ENCODE measurements around the gene PCSK5. TPM values are rescaled to one million over a fixed set of nuclear protein-coding genes. Genes with fewer than 3 reads are reported as not detected.

Gene PCSK5
- total RNA-seq, 2 donors from 2014 or later, result 9.4 to 12.0 TPM

DNA sequence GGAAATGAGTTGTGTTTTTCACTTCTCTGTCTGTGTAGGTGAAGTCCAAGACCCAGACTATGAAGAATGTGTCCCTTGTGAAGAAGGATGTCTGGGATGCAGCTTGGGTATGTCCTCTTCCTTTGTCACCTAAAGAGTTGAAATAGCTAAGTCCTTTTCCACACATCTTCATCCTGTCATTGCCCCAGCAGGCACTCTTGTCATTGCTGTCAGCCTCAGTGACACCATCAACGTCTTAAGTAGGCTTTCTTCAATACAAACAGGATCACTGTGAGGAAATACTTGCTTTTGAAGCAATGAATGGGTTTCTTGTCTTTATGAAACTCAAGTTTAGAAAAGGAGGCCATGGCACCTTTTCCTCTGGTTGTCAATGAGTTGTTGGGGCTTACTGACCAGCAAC lies 350.1 kb downstream of the PCSK5 start:
- H3K4me1 Mint-ChIP-seq, result no peaks in the 10 kb centered on the region
- H3K4me3 Mint-ChIP-seq, result no peak overlapping the region
- ATAC-seq (no peak), DNase-seq (no peak)
- no peaks in the 10 kb centered on the region for H3K9me3 ChIP-seq (ENCODE audit: control insufficient read depth, low read length, poor library complexity, severe bottlenecking)
- no peak overlapping the region for H3K27ac Mint-ChIP-seq
- no peaks in the 10 kb centered on the region for H3K36me3 Mint-ChIP-seq (ENCODE audit: low read depth)
- H3K27me3 Mint-ChIP-seq, result peaks cover 12% of the 10 kb centered on the region

DNA sequence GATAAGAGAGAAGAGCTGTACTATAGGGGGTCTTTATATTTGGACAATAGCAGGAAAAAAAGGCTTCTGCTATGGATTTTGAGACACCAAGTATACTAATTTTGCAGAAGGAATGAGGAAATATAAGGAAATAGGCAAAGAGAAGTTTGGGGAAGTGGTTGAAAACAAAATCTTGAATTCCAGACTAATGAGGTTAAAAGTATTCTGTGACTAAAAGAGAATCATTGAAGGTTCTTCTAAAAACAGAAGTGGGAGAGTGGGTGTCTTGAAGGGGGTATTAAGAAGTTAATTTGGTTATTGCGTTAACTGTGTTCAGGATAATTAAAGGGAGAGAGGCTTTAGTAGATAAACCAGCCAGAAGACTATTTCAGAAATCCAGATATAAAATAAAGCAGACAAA lies 355.0 kb downstream of the PCSK5 start:
- Mint-ChIP-seq H3K27me3 (peaks cover 8% of the 10 kb centered on the region), H3K4me1 (no peaks in the 10 kb centered on the region)
- no peak for ATAC-seq

DNA sequence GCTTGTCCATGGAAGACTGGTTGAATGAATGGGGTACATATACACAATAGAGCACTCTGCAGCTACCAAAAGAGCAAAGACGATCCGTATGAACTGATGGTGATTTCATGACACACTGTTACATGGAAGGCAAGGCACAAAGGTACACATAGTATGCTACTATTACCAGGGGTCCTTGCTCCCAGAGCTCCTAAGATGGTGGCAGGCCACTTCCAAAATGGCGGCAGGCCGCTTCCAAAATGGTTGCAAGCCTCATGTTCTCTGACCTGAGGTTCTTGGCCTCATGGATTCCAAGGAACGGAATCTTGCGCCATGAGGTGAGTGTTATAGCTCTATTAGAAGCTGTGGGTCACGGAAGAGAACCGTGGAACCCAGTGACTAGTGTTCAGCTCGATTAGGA lies 356.2 kb downstream of the PCSK5 start:
- Mint-ChIP-seq H3K27ac (no peak overlapping the region), H3K4me1 (no peaks in the 10 kb centered on the region), H3K36me3 (ENCODE audit: low read depth) (no peaks in the 10 kb centered on the region), H3K4me3 (no peak overlapping the region), H3K27me3 (peaks cover 8% of the 10 kb centered on the region)
- no peak for DNase-seq
- no peak for ATAC-seq
- H3K9me3 ChIP-seq (ENCODE audit: control insufficient read depth, low read length, poor library complexity, severe bottlenecking), result no peaks in the 10 kb centered on the region

More for the DNA sequence above, 355.0 kb downstream of the PCSK5 start:
- H3K9me3 ChIP-seq (ENCODE audit: control insufficient read depth, low read length, poor library complexity, severe bottlenecking), result no peaks in the 10 kb centered on the region
- H3K27ac Mint-ChIP-seq, result no peak overlapping the region
- no peak for DNase-seq
- H3K4me3 Mint-ChIP-seq, result no peak overlapping the region
- H3K36me3 Mint-ChIP-seq (ENCODE audit: low read depth), result no peaks in the 10 kb centered on the region

DNA sequence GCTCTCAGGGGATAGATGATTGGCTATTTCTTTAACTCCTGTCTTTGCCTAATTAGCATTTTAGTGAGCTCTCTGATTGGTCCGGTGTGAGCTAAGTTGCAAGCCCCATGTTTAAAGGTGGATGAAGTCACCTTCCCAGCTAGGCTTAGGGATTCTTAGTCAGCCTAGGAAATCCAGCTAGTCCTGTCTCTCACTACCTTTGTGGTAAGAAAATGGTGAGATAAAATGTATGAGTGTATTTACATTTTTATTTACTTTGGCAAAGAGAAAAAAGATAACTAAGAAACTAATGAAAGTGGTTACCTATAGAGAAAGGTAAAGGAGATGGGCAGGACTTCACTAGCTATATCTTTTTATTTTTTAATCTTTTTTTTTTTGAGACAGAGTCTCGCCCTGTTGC lies 357.0 kb downstream of the PCSK5 start:
- no peaks in the 10 kb centered on the region for H3K4me1 Mint-ChIP-seq

DNA sequence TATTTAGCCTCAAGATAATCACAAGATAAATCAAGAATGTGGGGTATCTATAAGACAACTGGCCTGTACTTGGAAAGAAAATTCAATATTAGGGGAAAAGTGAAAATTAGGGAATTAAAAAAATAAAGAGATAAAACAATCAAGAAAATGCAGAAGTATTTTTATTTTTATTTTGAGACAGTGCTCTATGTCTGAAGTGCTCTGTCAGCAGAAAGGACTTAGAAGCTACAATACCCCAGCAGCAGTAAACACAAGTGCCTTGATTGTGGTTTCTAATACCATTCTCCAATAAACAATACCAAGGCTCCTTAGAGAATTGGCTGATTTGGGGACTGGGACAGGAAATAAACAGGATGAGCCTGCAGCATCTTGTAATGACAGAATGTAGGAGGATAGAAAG lies 358.8 kb downstream of the PCSK5 start:
- H3K4me3 Mint-ChIP-seq, result no peak overlapping the region

More for the DNA sequence above, 357.0 kb downstream of the PCSK5 start:
- Mint-ChIP-seq H3K36me3 (ENCODE audit: low read depth) (no peaks in the 10 kb centered on the region), H3K4me3 (no peak overlapping the region), H3K27me3 (peaks cover 8% of the 10 kb centered on the region), H3K27ac (no peak overlapping the region)
- DNase-seq (no peak), ATAC-seq (no peak)
- no peaks in the 10 kb centered on the region for H3K9me3 ChIP-seq (ENCODE audit: control insufficient read depth, low read length, poor library complexity, severe bottlenecking)

DNA sequence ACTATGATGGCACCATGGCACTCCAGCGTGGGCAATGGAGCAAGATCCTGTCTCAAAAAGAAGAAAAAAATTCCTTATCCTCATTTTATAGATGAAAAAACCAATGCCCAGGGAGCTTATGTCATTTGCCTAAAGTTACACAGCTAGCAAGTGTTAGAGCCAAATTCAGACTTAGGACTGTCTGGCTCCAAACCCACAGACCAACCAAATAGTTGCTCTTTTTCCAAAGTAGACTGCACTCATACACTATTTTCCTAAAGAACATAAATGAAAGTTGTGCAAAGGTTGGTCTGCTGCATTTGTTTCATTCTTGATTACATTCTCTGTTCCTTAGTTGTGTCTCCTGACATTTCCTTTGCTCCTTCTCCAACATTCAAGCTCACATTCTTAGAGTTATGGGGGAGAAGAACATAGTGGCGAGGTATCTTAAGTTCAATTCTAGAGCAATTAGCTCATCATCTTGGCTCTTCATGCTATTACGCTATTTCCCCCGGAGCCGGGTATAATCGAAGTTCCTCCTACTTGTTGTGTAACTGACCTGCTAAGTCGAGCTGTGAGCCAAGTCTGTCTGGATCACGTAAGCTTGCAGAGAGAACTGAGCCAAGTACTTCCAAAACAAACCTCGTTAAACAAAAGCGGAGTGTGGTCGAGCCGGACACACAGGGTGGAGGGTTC lies 365.4 kb downstream of the PCSK5 start:
- H3K4me3 Mint-ChIP-seq, result no peak overlapping the region
- H3K9me3 ChIP-seq (ENCODE audit: control insufficient read depth, low read length, poor library complexity, severe bottlenecking), result no peaks in the 10 kb centered on the region
- H3K4me1 Mint-ChIP-seq, result no peaks in the 10 kb centered on the region
- ATAC-seq, result no peak
- DNase-seq, result no peak
- H3K36me3 Mint-ChIP-seq (ENCODE audit: low read depth), result no peaks in the 10 kb centered on the region
- H3K27ac Mint-ChIP-seq, result no peak overlapping the region
- H3K27me3 Mint-ChIP-seq, result peaks cover 21% of the 10 kb centered on the region

More for the DNA sequence above, 358.8 kb downstream of the PCSK5 start:
- Mint-ChIP-seq H3K36me3 (ENCODE audit: low read depth) (no peaks in the 10 kb centered on the region), H3K27me3 (peaks cover 8% of the 10 kb centered on the region), H3K4me1 (no peaks in the 10 kb centered on the region), H3K27ac (no peak overlapping the region)
- DNase-seq (no peak), ATAC-seq (no peak)
- no peaks in the 10 kb centered on the region for H3K9me3 ChIP-seq (ENCODE audit: control insufficient read depth, low read length, poor library complexity, severe bottlenecking)

DNA sequence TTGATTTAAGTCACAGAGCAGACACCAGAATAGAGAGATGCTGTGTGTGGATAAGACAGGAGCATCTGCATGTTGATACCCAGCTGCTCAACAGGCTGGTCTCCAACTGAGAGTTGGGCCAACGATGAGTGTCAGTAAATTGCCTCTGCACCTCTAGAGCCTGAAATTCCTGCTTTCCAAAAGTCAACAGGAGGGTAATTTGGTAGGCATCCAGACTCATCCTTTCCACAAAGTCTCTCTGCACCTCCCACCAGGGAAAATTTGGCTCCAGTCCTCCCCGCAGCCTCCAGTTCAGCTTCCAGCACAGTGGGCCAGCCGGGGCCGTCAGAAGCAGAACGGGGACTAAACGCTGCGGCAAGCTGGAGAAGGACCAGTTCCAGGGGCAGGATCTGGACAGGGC lies 366.8 kb downstream of the PCSK5 start:
- no peak for ATAC-seq
- H3K36me3 Mint-ChIP-seq (ENCODE audit: low read depth), result no peaks in the 10 kb centered on the region
- H3K4me1 Mint-ChIP-seq, result no peaks in the 10 kb centered on the region
- H3K9me3 ChIP-seq (ENCODE audit: control insufficient read depth, low read length, poor library complexity, severe bottlenecking), result no peaks in the 10 kb centered on the region
- H3K4me3 Mint-ChIP-seq, result no peak overlapping the region
- peaks cover 24% of the 10 kb centered on the region for H3K27me3 Mint-ChIP-seq
- H3K27ac Mint-ChIP-seq, result no peak overlapping the region
- no peak for DNase-seq

DNA sequence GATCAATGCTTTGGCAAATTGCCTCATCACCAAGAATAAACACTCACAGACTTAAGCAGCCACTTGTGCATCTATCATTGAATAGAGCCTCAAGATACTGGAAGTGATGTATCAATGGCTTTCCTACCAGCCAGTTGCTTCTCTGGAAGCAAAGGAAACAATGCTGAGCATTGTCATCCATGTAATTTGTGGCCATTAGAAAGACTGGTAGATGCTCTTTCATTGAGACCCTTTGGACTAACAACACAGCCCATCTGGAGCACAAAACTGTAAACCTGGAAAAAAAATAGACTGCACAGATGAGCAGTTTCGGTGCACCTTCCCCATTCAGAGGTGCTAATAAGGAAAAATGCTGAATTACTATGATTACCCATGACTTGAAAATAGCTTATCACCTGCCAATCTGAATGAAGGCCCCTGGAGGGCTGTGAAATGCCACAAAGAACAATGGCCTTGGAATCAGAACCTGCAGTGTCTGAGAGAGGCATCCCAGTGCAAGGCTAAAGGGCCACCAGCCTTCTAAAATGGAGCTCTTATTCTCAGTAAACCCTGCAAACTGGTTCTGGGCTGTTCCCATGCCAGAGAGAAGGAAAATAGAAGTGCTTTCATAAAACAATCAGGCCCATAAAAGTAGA lies 376.3 kb downstream of the PCSK5 start:
- H3K9me3 ChIP-seq (ENCODE audit: control insufficient read depth, low read length, poor library complexity, severe bottlenecking), result no peaks in the 10 kb centered on the region
- H3K27me3 Mint-ChIP-seq, result peaks cover 6% of the 10 kb centered on the region
- DNase-seq (no peak), ATAC-seq (no peak)
- H3K4me1 Mint-ChIP-seq, result peaks cover 5% of the 10 kb centered on the region
- H3K36me3 Mint-ChIP-seq (ENCODE audit: low read depth), result no peaks in the 10 kb centered on the region
- no peak overlapping the region for H3K4me3 Mint-ChIP-seq
- H3K27ac Mint-ChIP-seq, result no peak overlapping the region

DNA sequence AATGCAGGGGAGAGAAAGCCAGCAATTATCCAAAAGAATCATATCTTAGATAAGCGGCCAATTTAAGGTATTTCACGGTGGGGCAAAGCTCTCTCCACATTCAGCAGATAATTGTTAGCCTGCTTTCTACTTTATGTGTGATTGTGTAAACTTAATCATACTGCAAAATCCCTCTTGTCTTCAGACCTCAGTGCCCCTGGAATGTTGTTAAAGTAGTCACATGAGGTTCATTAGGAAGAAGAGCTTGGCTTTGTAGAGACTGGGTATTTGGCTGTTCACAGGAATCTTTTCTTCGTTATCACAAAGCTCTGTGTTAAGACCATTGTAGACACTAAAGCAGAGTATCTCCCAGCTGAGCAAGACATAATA lies 376.8 kb downstream of the PCSK5 start:
- Mint-ChIP-seq H3K4me1 (peaks cover 5% of the 10 kb centered on the region), H3K4me3 (no peak overlapping the region), H3K27me3 (peaks cover 6% of the 10 kb centered on the region), H3K27ac (no peak overlapping the region), H3K36me3 (ENCODE audit: low read depth) (no peaks in the 10 kb centered on the region)
- ATAC-seq, result no peak
- H3K9me3 ChIP-seq (ENCODE audit: control insufficient read depth, low read length, poor library complexity, severe bottlenecking), result no peaks in the 10 kb centered on the region
- DNase-seq, result no peak

DNA sequence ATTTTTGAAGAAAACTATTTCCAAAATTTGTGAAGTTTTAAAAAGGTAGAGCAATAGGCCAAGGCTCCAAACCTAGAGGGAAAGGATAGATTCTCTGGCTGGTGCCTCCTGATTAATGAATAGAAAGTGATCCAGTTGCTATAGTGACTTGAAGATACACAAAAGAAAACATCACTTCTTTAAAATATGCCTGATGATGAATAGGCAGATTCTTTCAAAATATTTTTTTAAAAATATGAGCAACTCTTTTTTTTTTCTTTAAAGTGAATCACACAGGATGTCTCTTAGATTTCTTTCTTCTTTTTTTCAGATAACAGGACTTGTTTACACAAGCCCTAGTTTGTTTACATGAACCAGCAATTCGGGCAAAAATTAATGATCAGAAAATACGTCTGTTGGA lies 379.3 kb downstream of the PCSK5 start:
- ATAC-seq (no peak), DNase-seq (no peak)
- H3K4me3 Mint-ChIP-seq, result no peak overlapping the region
- H3K27ac Mint-ChIP-seq, result peak overlapping the region; percentile 12
- peaks cover 5% of the 10 kb centered on the region for H3K4me1 Mint-ChIP-seq
- H3K27me3 Mint-ChIP-seq, result peaks cover 6% of the 10 kb centered on the region
- no peaks in the 10 kb centered on the region for H3K9me3 ChIP-seq (ENCODE audit: control insufficient read depth, low read length, poor library complexity, severe bottlenecking)
- H3K36me3 Mint-ChIP-seq (ENCODE audit: low read depth), result no peaks in the 10 kb centered on the region

DNA sequence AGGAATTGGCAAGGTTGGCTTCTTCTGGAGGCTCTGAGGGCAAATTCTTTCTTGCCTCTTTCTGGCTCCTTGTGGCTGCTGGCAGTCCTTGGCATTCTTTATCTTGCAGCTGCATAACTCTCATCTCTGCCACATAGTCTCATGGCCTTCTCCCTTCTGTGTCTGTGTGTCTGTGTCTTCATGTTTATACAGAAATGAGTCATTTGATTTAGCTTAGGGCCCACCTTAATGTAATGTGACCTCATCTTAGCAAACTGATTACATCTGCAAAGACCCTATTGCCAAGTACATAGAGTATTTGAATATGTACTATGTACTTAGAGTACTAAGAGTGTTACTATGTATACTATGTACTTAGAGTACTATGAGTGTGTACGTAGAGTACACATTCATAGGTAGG lies 381.3 kb downstream of the PCSK5 start:
- ATAC-seq (no peak), DNase-seq (no peak)
- Mint-ChIP-seq H3K36me3 (ENCODE audit: low read depth) (no peaks in the 10 kb centered on the region), H3K4me1 (peaks cover 5% of the 10 kb centered on the region), H3K27ac (no peak overlapping the region), H3K27me3 (peaks cover 6% of the 10 kb centered on the region), H3K4me3 (no peak overlapping the region)
- no peaks in the 10 kb centered on the region for H3K9me3 ChIP-seq (ENCODE audit: control insufficient read depth, low read length, poor library complexity, severe bottlenecking)

DNA sequence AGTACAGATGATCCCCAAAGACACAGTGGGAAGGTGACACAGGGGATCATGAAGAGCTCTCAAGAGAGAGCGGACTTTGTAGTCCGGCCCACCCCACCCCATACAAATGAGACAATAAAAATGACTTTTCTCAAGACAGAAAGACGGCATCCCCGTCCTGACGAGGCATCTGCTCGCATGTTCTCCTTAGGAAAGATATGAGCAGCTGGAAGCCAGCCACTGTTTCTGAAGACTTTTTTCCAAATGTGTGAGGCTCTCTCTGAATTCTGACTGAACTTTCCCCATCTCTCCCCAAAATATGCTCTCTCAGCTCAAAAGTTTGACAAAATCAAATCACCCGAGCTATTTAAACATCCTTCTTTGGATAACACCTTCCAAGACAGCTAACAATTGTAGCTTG lies 398.6 kb downstream of the PCSK5 start:
- Mint-ChIP-seq H3K4me1 (no peaks in the 10 kb centered on the region), H3K36me3 (ENCODE audit: low read depth) (no peaks in the 10 kb centered on the region), H3K4me3 (no peak overlapping the region), H3K27me3 (peaks cover 23% of the 10 kb centered on the region), H3K27ac (no peak overlapping the region)
- ATAC-seq (no peak), DNase-seq (no peak)
- no peaks in the 10 kb centered on the region for H3K9me3 ChIP-seq (ENCODE audit: control insufficient read depth, low read length, poor library complexity, severe bottlenecking)

DNA sequence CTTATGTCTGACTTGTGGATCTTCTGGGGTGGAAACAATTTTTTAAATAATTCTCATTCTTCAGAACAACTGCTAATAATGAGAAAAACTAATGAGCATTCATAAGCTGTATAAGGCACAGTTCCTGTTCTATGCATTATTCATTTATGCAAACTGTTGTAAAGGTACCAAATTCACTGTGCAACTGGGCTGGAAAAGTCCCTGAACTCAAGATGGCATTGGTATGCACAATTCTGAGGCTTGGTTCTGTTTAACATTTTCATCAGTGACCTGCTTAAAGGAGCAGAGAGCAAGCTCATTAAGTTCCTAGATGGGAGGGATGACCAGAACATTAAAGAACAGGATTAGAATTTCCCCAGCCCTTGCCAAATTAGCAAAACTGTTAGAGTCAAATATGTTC lies 399.2 kb downstream of the PCSK5 start:
- Mint-ChIP-seq H3K4me1 (no peaks in the 10 kb centered on the region), H3K27me3 (peaks cover 25% of the 10 kb centered on the region), H3K36me3 (ENCODE audit: low read depth) (no peaks in the 10 kb centered on the region), H3K4me3 (no peak overlapping the region), H3K27ac (no peak overlapping the region)
- ATAC-seq (no peak), DNase-seq (no peak)
- H3K9me3 ChIP-seq (ENCODE audit: control insufficient read depth, low read length, poor library complexity, severe bottlenecking), result no peaks in the 10 kb centered on the region

DNA sequence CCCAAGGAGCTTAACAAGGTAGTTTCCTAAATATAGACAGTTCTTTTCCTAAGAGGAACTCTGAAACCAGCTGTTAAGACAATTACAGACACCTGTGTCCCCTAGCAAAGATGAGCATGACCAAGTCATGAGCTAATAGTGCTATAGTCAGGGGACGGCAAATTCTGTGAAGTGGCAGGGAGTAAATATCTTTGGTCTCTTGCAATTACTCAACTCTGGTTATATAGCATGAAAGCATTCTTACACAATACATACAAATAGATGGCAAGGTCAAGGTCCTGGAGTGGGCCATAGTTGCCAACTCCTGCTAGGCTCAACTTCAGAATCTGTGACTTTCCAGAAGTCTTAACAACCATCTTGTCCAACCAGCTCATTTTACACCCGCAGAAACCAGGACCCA lies 400.1 kb downstream of the PCSK5 start:
- Mint-ChIP-seq H3K27me3 (peaks cover 29% of the 10 kb centered on the region), H3K4me3 (no peak overlapping the region), H3K36me3 (ENCODE audit: low read depth) (no peaks in the 10 kb centered on the region), H3K27ac (no peak overlapping the region), H3K4me1 (no peaks in the 10 kb centered on the region)
- no peak for ATAC-seq
- DNase-seq, result no peak
- H3K9me3 ChIP-seq (ENCODE audit: control insufficient read depth, low read length, poor library complexity, severe bottlenecking), result no peaks in the 10 kb centered on the region

All from T-helper 17 cell (primary cell).